Mesendoderm (in vitro differentiated cells): ENCODE results near the gene ZNF491.
"Not testable (repeated sequence)": the region's sequence is repeated elsewhere in the genome, so short reads cannot be mapped to it uniquely, and the experiment has no call there.

Experiments used
- DNase-seq: peaks from one replicate; pipeline ENCODE4 v3.0.0; 2013
- H2AK5ac ChIP-seq: 2 replicates; pipeline ENCODE4 v1.6.1; 2013; ENCODE audit warnings: low read length, inconsistent platforms
- H2BK120ac ChIP-seq: 2 replicates; pipeline ENCODE4 v1.6.1; 2013; ENCODE audit warnings: low read depth, mild to moderate bottlenecking, low read length, moderate library complexity, mixed read lengths
- H2BK15ac ChIP-seq: replicated peaks from 2 replicates; pipeline ENCODE4 v1.6.1; 2013; ENCODE audit warnings: low read depth, mild to moderate bottlenecking, moderate library complexity
- H2BK5ac ChIP-seq: 2 replicates; pipeline ENCODE4 v1.6.1; 2013; ENCODE audit warnings: low read length, inconsistent platforms
- H3K18ac ChIP-seq: 2 replicates; pipeline ENCODE4 v1.6.1; 2013; ENCODE audit warnings: mild to moderate bottlenecking, low read length, mixed read lengths
- H3K23ac ChIP-seq: one replicate; pipeline ENCODE4 v1.6.1; 2013; ENCODE audit warnings: low read length
- H3K27ac ChIP-seq: 2 replicates; pipeline ENCODE4 v1.5.1; 2013; ENCODE audit warnings: low read depth, mild to moderate bottlenecking, inconsistent platforms, low read length, moderate library complexity
- H3K27me3 ChIP-seq: 2 replicates; pipeline ENCODE4 v1.6.1; 2013; ENCODE audit warnings: low read length, control low read depth, mild to moderate bottlenecking, inconsistent platforms; ENCODE audit not compliant: insufficient read depth, poor library complexity
- H3K36me3 ChIP-seq: 2 replicates; pipeline ENCODE4 v1.6.1; 2013; ENCODE audit warnings: low read length, inconsistent platforms; ENCODE audit not compliant: control insufficient read depth, insufficient read depth
- H3K4ac ChIP-seq: one replicate; pipeline ENCODE4 v1.6.1; 2013; ENCODE audit warnings: low read depth, mild to moderate bottlenecking, low read length, moderate library complexity
- H3K4me1 ChIP-seq: 2 replicates; pipeline ENCODE4 v1.6.1; 2013; ENCODE audit warnings: low read depth, low read length, inconsistent platforms; ENCODE audit not compliant: control insufficient read depth
- H3K4me2 ChIP-seq: 2 replicates; pipeline ENCODE4 v1.6.1; 2013; ENCODE audit warnings: low read length
- H3K4me3 ChIP-seq: 2 replicates; pipeline ENCODE4 v1.5.1; 2013; ENCODE audit warnings: mild to moderate bottlenecking, low read length
- H3K56ac ChIP-seq: one replicate; pipeline ENCODE4 v1.6.1; 2013; ENCODE audit warnings: low read length
- H3K79me1 ChIP-seq: 2 replicates; pipeline ENCODE4 v1.6.1; 2013; ENCODE audit warnings: low read length, inconsistent platforms
- H3K79me2 ChIP-seq: 2 replicates; pipeline ENCODE4 v1.6.1; 2013; ENCODE audit warnings: mild to moderate bottlenecking, low read length; ENCODE audit not compliant: control insufficient read depth, insufficient read depth
- H3K9ac ChIP-seq: 2 replicates; pipeline ENCODE4 v1.6.1; 2013; ENCODE audit warnings: low read length, inconsistent platforms
- H4K5ac ChIP-seq: one replicate; pipeline ENCODE4 v1.6.1; 2013; ENCODE audit warnings: low read length
- H4K8ac ChIP-seq: one replicate; pipeline ENCODE4 v1.6.1; 2013; ENCODE audit warnings: low read depth, mild to moderate bottlenecking, control low read depth, low read length, moderate library complexity
- WGBS: extraction: QIAGEN DNeasy Blood & Tissue Kit; methylation state at CpG from one replicate; pipeline ENCODE4 v1.1.7; 2013; ENCODE audit warnings: low lambda C conversion rate, missing lambda C conversion rate; ENCODE audit not compliant: insufficient coverage; ENCODE audit errors: extremely low coverage; 5-methylcytosine and 5-hydroxymethylcytosine counted together

The ZNF491 gene

GRCh38 chr19:11769995-11770394 lies 28.3 kb upstream of the ZNF491 start:
- H3K23ac ChIP-seq, result no peak overlapping the region
- H3K79me1 ChIP-seq, result no peaks in the 10 kb centered on the region
- no peak overlapping the region for H2AK5ac ChIP-seq
- H2BK120ac ChIP-seq, result no peak overlapping the region
- H4K8ac ChIP-seq, result no peak overlapping the region
- no peak for DNase-seq
- H3K4me3 ChIP-seq, result no peak overlapping the region
- H3K4me1 ChIP-seq, result no peaks in the 10 kb centered on the region
- no peaks in the 10 kb centered on the region for H3K79me2 ChIP-seq
- no peak overlapping the region for H2BK15ac ChIP-seq
- peaks cover 2% of the 10 kb centered on the region for H3K27me3 ChIP-seq
- H3K36me3 ChIP-seq, result no peaks in the 10 kb centered on the region
- no peak overlapping the region for H3K27ac ChIP-seq
- H2BK5ac ChIP-seq, result no peak overlapping the region
- no peak overlapping the region for H4K5ac ChIP-seq
- no peak overlapping the region for H3K4me2 ChIP-seq
- no peak overlapping the region for H3K18ac ChIP-seq
- WGBS, result no CpG with 5 or more reads among the region's 4 CpGs
- no peak overlapping the region for H3K56ac ChIP-seq
- H3K9ac ChIP-seq, result no peak overlapping the region
- no peak overlapping the region for H3K4ac ChIP-seq

GRCh38 chr19:11771520-11771919 lies 26.8 kb upstream of the ZNF491 start:
- not testable (repeated sequence) for H3K79me2 ChIP-seq, H4K5ac ChIP-seq, H2AK5ac ChIP-seq, H3K18ac ChIP-seq, H3K4me3 ChIP-seq, H3K27ac ChIP-seq, H3K9ac ChIP-seq, H3K56ac ChIP-seq, H4K8ac ChIP-seq, H3K27me3 ChIP-seq, H2BK15ac ChIP-seq, H3K36me3 ChIP-seq, H3K4me2 ChIP-seq, H3K4me1 ChIP-seq, H3K4ac ChIP-seq, H2BK120ac ChIP-seq, H2BK5ac ChIP-seq, H3K79me1 ChIP-seq, H3K23ac ChIP-seq
- WGBS, result no CpG with 5 or more reads among the region's 11 CpGs
- peak; percentile 43 for DNase-seq

GRCh38 chr19:11776669-11777068 lies 21.7 kb upstream of the ZNF491 start:
- not testable (repeated sequence) for H2BK120ac ChIP-seq, H3K79me2 ChIP-seq, H3K4ac ChIP-seq, H3K27ac ChIP-seq, H3K56ac ChIP-seq, H2BK5ac ChIP-seq, DNase-seq, H4K5ac ChIP-seq, H2BK15ac ChIP-seq, H3K4me3 ChIP-seq, H3K23ac ChIP-seq, H3K36me3 ChIP-seq, H3K9ac ChIP-seq, H3K27me3 ChIP-seq, H3K4me1 ChIP-seq, H3K4me2 ChIP-seq, H3K18ac ChIP-seq, H4K8ac ChIP-seq, H2AK5ac ChIP-seq, H3K79me1 ChIP-seq
- no CpG with 5 or more reads among the region's 11 CpGs for WGBS

- H3K18ac ChIP-seq, result no peak overlapping the region
- no CpG with 5 or more reads among the region's 7 CpGs for WGBS
- H3K56ac ChIP-seq, result no peak overlapping the region
- no peak overlapping the region for H2BK5ac ChIP-seq
- H3K27ac ChIP-seq, result no peak overlapping the region
- H2BK120ac ChIP-seq, result no peak overlapping the region
- H3K4me3 ChIP-seq, result no peak overlapping the region
- H3K4me1 ChIP-seq, result no peaks in the 10 kb centered on the region
- DNase-seq, result peak; percentile 2
- H3K79me2 ChIP-seq, result no peaks in the 10 kb centered on the region
- no peaks in the 10 kb centered on the region for H3K36me3 ChIP-seq
- no peak overlapping the region for H3K9ac ChIP-seq
- no peak overlapping the region for H4K8ac ChIP-seq
- H3K4me2 ChIP-seq, result no peak overlapping the region
- no peak overlapping the region for H3K23ac ChIP-seq
- no peaks in the 10 kb centered on the region for H3K27me3 ChIP-seq
- H4K5ac ChIP-seq, result no peak overlapping the region
- H3K79me1 ChIP-seq, result no peaks in the 10 kb centered on the region
- H2AK5ac ChIP-seq, result no peak overlapping the region
- H2BK15ac ChIP-seq, result no peak overlapping the region
- no peak overlapping the region for H3K4ac ChIP-seq
Observed at GRCh38 chr19:11780431-11781020, 17.8 kb upstream of the ZNF491 start.

- no peak overlapping the region for H2BK120ac ChIP-seq
- H3K18ac ChIP-seq, result no peak overlapping the region
- H3K27ac ChIP-seq, result no peak overlapping the region
- no peak overlapping the region for H4K5ac ChIP-seq
- no peak overlapping the region for H2BK5ac ChIP-seq
- no CpG with 5 or more reads among the region's 5 CpGs for WGBS
- no peaks in the 10 kb centered on the region for H3K36me3 ChIP-seq
- peak; percentile 14 for DNase-seq
- no peaks in the 10 kb centered on the region for H3K79me2 ChIP-seq
- H3K4me1 ChIP-seq, result no peaks in the 10 kb centered on the region
- H3K27me3 ChIP-seq, result no peaks in the 10 kb centered on the region
- no peak overlapping the region for H2BK15ac ChIP-seq
- H3K9ac ChIP-seq, result no peak overlapping the region
- H3K4ac ChIP-seq, result no peak overlapping the region
- H2AK5ac ChIP-seq, result no peak overlapping the region
- H3K56ac ChIP-seq, result no peak overlapping the region
- H3K79me1 ChIP-seq, result no peaks in the 10 kb centered on the region
- no peak overlapping the region for H4K8ac ChIP-seq
- H3K4me2 ChIP-seq, result no peak overlapping the region
- H3K4me3 ChIP-seq, result no peak overlapping the region
- H3K23ac ChIP-seq, result no peak overlapping the region
Observed at GRCh38 chr19:11781295-11782057, 16.8 kb upstream of the ZNF491 start.

GRCh38 chr19:11783767-11784166 lies 14.6 kb upstream of the ZNF491 start:
- DNase-seq, result no peak
- Histone ChIP-seq H3K18ac (no peak overlapping the region), H3K4me1 (no peaks in the 10 kb centered on the region), H3K79me2 (no peaks in the 10 kb centered on the region), H2BK5ac (no peak overlapping the region), H3K4ac (no peak overlapping the region), H2BK120ac (no peak overlapping the region), H3K9ac (no peak overlapping the region), H2AK5ac (no peak overlapping the region), H3K56ac (no peak overlapping the region), H3K23ac (no peak overlapping the region), H3K27ac (no peak overlapping the region), H3K79me1 (no peaks in the 10 kb centered on the region), H3K36me3 (no peaks in the 10 kb centered on the region), H4K5ac (no peak overlapping the region), H3K4me2 (no peak overlapping the region), H4K8ac (no peak overlapping the region), H2BK15ac (no peak overlapping the region), H3K27me3 (no peaks in the 10 kb centered on the region), H3K4me3 (no peak overlapping the region)
- no CpG with 5 or more reads among the region's 1 CpG for WGBS
